ENCODE results near the gene EME1.
"Not testable (repeated sequence)": the region's sequence is repeated elsewhere in the genome, so short reads cannot be mapped to it uniquely, and the experiment has no call there.

The EME1 gene

GRCh38 chr17:50425682-50426471, 52.8 kb downstream of the EME1 start, which contains the start of gene ACSF2:
TSS of gene ACSF2 (plus strand) at chr17:50426218. CDS start at chr17:50426262, 44 bp downstream.
- DNase-seq (ENCODE audit: low read depth in 2 of 2) = peak; percentile 31 to 34

- DNase-seq (ENCODE audit: low read depth in 2 of 2) = no peak
Observed at GRCh38 chr17:50426472-50426782, 53.4 kb downstream of the EME1 start.

GRCh38 chr17:50426814-50427787, 54.1 kb downstream of the EME1 start:
- no peak for DNase-seq (ENCODE audit: low read depth in 2 of 2)

- not testable (repeated sequence) for DNase-seq (ENCODE audit: low read depth in 2 of 2)
Observed at GRCh38 chr17:50428126-50428525, 55.1 kb downstream of the EME1 start.

- no peak for DNase-seq (ENCODE audit: low read depth in 2 of 2)
Observed at GRCh38 chr17:50428831-50429424, 55.9 kb downstream of the EME1 start.

- no peak for DNase-seq (ENCODE audit: low read depth in 2 of 2)
Observed at GRCh38 chr17:50429793-50430192, 56.8 kb downstream of the EME1 start.

All from stimulated activated CD8-positive, alpha-beta memory T cell treated with anti-CD3 and anti-CD28 coated beads, Interleukin-15, amount 100 ng/mL, for 4 hours (primary cell).